HepG2 (cell line): Measurements from ENCODE around the gene AMOT.

Source experiments
- BRD4 ChIP-seq: sonication (generic); formaldehyde crosslinking; IDR thresholded peaks from 2 replicates; pipeline ENCODE4 v1.4.0; 2020; ENCODE audit warnings: missing genetic modification reagents
- CHCHD3 ChIP-seq: sonication (generic); formaldehyde crosslinking; IDR thresholded peaks from 2 replicates; pipeline ENCODE4 v1.8.0; 2022; ENCODE audit warnings: mild to moderate bottlenecking, missing genetic modification reagents, moderate library complexity
- CTCF ChIP-seq: sonication (generic); formaldehyde crosslinking; IDR thresholded peaks from 2 replicates; pipeline ENCODE4 v1.5.0; 2020; ENCODE audit warnings: mild to moderate bottlenecking, missing genetic modification reagents, moderate library complexity
- KLF6 ChIP-seq: IDR thresholded peaks from 2 replicates; pipeline ENCODE4 v1.8.0; 2016; ENCODE audit warnings: missing biosample characterization, missing genetic modification reagents
- POLR2A ChIP-seq, 2 experiments: IDR thresholded peaks; 2 replicates each; pipeline ENCODE4 v1.6.1; 2011; ENCODE audit warnings: low read depth in 2 of 2, low read length in 2 of 2, mild to moderate bottlenecking in 1 of 2, moderate library complexity in 1 of 2; ENCODE audit not compliant: insufficient read depth in 1 of 2
- PRPF4 ChIP-seq: fragments of 200-400 bp; formaldehyde crosslinking; IDR thresholded peaks from 2 replicates; pipeline ENCODE4 v1.6.1; 2016; ENCODE audit warnings: low read length, low read depth; ENCODE audit not compliant: poor library complexity, severe bottlenecking
- RNF2 ChIP-seq: fragments of 450-650 bp; conservative IDR thresholded peaks from 2 replicates; pipeline ENCODE4 v1.6.1; 2016; ENCODE audit warnings: low read depth
- SIN3A ChIP-seq: IDR thresholded peaks from 2 replicates; pipeline ENCODE4 v1.6.1; 2011; ENCODE audit warnings: low read depth, mild to moderate bottlenecking, control low read depth, low read length, borderline replicate concordance
- SIX1 ChIP-seq: sonication (generic); formaldehyde crosslinking; IDR thresholded peaks from 2 replicates; pipeline ENCODE4 v1.4.0; 2020; ENCODE audit warnings: missing genetic modification reagents, borderline replicate concordance
- SKIL ChIP-seq: sonication (generic); formaldehyde crosslinking; IDR thresholded peaks from 2 replicates; pipeline ENCODE4 v1.8.0; 2022; ENCODE audit warnings: missing genetic modification reagents, mild to moderate bottlenecking, moderate library complexity, borderline replicate concordance
- SP1 ChIP-seq, 2 experiments: fragments of 450-650 bp in 1 of 2; sonication (generic) in 1 of 2; formaldehyde crosslinking in 1 of 2; IDR thresholded peaks; 2 replicates each; pipeline versions ENCODE4 v1.4.0 to v1.6.1; 2016 to 2020; ENCODE audit warnings: missing genetic modification reagents in 1 of 2
- ZBTB20 ChIP-seq: sonication (generic); formaldehyde crosslinking; IDR thresholded peaks from 2 replicates; pipeline ENCODE4 v1.8.1; 2023; ENCODE audit warnings: missing genetic modification reagents, low read depth, mild to moderate bottlenecking, borderline replicate concordance
- ZFP36L2 ChIP-seq: sonication (generic); formaldehyde crosslinking; IDR thresholded peaks from 2 replicates; pipeline ENCODE4 v1.4.0; 2020; ENCODE audit warnings: missing genetic modification reagents
- ZNF614 ChIP-seq: IDR thresholded peaks from 2 replicates; pipeline ENCODE4 v1.6.1; 2018; ENCODE audit warnings: missing biosample characterization, missing genetic modification reagents, inconsistent platforms, borderline replicate concordance

GRCh38 chrX:112844250-112844649 lies 3.6 kb upstream of the AMOT start:
- TF ChIP-seq POLR2A (IDR thresholded peaks at IDR 0.05; ENCODE audit: insufficient read depth in 1 of 2, low read depth in 2 of 2, low read length in 2 of 2) (no peak), ZFP36L2 (no peak), BRD4 (CRISPR knock-in tag) (no peak), PRPF4 (no peak), RNF2 (no peak), SKIL (CRISPR knock-in tag) (no peak), SP1 (IDR thresholded peaks at IDR 0.05) (no peak), SP1 (CRISPR knock-in tag; IDR thresholded peaks at IDR 0.05) (no peak), KLF6 (no peak), SIN3A (no peak), ZNF614 (no peak), SIX1 (no peak), CTCF (CRISPR knock-in tag) (no peak), ZBTB20 (CRISPR knock-in tag) (no peak), CHCHD3 (CRISPR knock-in tag) (no peak)
